ENCODE measurements around the gene HIPK3.
"Not testable (repeated sequence)": the region's sequence is repeated elsewhere in the genome, so short reads cannot be mapped to it uniquely, and the experiment has no call there.

HIPK3 gene

DNA sequence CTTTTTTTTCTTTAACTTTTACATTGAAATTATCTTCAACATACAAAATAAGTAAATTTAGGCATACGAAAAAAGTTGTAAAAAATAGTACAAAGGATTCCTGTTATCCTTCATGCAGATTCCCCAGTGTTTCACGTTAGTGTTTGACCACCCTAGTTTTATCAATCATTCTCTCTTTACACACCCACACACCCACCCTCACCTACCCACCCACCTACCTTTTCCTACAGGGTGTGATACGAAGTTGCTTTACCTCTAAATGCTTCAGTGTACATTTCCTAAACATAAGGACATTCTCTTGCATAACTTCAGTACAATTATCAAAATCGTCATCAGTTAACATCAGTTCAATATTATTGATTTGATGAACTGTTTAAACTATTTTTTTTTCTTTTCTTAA, 37.0 kb downstream of the HIPK3 start:
- H3K9me3 ChIP-seq (ENCODE audit: control insufficient read depth, low read length), result no peaks in the 10 kb centered on the region
- H3K4me1 ChIP-seq, result peaks cover 7% of the 10 kb centered on the region
- peaks cover 39% of the 10 kb centered on the region for H3K79me2 ChIP-seq

DNA sequence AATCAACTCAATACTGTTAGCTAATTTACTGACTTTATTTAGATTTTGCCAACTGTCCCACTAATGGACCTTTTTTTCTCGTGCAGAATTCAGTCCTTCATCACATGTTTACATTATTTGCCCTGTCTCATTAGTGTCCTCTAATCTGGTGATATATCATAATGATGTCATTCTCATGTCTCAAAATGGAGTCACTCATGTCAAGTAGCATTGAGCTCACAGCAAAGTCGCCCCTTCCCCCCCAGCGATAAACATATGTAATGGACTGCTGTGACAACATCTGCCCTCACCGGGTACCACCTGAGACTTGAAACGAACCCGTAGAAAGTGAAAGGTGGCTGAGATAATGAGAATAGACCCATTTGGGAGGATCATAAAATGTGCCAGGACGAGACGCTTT, 37.6 kb downstream of the HIPK3 start:
- Histone ChIP-seq H2AFZ (no peak overlapping the region), H3K27ac (no peak overlapping the region), H3K9ac (no peak overlapping the region), H3K36me3 (ENCODE audit: control insufficient read depth, insufficient read depth, low read length) (no peaks in the 10 kb centered on the region), H3K79me2 (peaks cover 42% of the 10 kb centered on the region), H3K4me2 (ENCODE audit: low read length) (no peak overlapping the region), H3K9me3 (ENCODE audit: control insufficient read depth, low read length) (no peaks in the 10 kb centered on the region), H3K27me3 (ENCODE audit: control insufficient read depth, insufficient read depth, low read length) (no peaks in the 10 kb centered on the region), H3K4me1 (peaks cover 7% of the 10 kb centered on the region), H3K4me3 (ENCODE audit: low read depth, low read length) (no peak overlapping the region)
- TF ChIP-seq, protein P1, sequence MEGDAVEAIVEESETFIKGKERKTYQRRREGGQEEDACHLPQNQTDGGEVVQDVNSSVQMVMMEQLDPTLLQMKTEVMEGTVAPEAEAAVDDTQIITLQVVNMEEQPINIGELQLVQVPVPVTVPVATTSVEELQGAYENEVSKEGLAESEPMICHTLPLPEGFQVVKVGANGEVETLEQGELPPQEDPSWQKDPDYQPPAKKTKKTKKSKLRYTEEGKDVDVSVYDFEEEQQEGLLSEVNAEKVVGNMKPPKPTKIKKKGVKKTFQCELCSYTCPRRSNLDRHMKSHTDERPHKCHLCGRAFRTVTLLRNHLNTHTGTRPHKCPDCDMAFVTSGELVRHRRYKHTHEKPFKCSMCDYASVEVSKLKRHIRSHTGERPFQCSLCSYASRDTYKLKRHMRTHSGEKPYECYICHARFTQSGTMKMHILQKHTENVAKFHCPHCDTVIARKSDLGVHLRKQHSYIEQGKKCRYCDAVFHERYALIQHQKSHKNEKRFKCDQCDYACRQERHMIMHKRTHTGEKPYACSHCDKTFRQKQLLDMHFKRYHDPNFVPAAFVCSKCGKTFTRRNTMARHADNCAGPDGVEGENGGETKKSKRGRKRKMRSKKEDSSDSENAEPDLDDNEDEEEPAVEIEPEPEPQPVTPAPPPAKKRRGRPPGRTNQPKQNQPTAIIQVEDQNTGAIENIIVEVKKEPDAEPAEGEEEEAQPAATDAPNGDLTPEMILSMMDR (IDR thresholded peaks at IDR 0.05), result no peak

More for the DNA sequence above, 37.0 kb downstream of the HIPK3 start:
- H2AFZ ChIP-seq, result no peak overlapping the region
- TF ChIP-seq, protein P1 (IDR thresholded peaks at IDR 0.05), result no peak
- no peak overlapping the region for H3K4me2 ChIP-seq (ENCODE audit: low read length)
- H3K27me3 ChIP-seq (ENCODE audit: control insufficient read depth, insufficient read depth, low read length), result no peaks in the 10 kb centered on the region
- H3K36me3 ChIP-seq (ENCODE audit: control insufficient read depth, insufficient read depth, low read length), result no peaks in the 10 kb centered on the region
- H3K27ac ChIP-seq, result no peak overlapping the region
- H3K9ac ChIP-seq, result no peak overlapping the region
- no peak overlapping the region for H3K4me3 ChIP-seq (ENCODE audit: low read depth, low read length)

GRCh38 chr11:33296695-33297094, 39.5 kb downstream of the HIPK3 start:
- H3K36me3 ChIP-seq (ENCODE audit: control insufficient read depth, insufficient read depth, low read length), result no peaks in the 10 kb centered on the region
- no peaks in the 10 kb centered on the region for H3K27me3 ChIP-seq (ENCODE audit: control insufficient read depth, insufficient read depth, low read length)
- no peak overlapping the region for H3K4me3 ChIP-seq (ENCODE audit: low read depth, low read length)
- H3K79me2 ChIP-seq, result peaks cover 44% of the 10 kb centered on the region
- H3K27ac ChIP-seq, result no peak overlapping the region
- TF ChIP-seq, protein P1 (IDR thresholded peaks at IDR 0.05), result no peak
- no peak overlapping the region for H3K9ac ChIP-seq
- H3K4me2 ChIP-seq (ENCODE audit: low read length), result no peak overlapping the region
- H2AFZ ChIP-seq, result no peak overlapping the region
- H3K4me1 ChIP-seq, result peaks cover 6% of the 10 kb centered on the region
- H3K9me3 ChIP-seq (ENCODE audit: control insufficient read depth, low read length), result no peaks in the 10 kb centered on the region

DNA sequence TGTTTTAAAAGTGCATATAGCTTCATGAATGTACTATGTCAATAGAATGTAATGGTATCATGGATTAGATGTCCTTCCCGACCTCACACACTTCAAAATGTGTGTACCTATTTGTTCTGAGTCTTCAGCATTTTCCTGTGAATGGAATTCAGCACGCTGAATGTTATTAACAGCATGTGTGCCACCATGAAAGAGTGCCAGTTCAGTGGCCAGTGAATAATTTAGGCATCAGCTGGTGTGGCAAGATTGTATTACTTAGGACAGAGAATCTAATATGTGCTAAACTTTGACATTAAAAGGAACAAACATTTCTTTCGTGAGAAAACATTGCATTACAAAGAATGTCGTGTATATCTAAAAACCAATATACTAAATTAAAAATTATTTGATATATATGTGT, 46.4 kb downstream of the HIPK3 start:
- Histone ChIP-seq H3K27me3 (ENCODE audit: control insufficient read depth, insufficient read depth, low read length) (no peaks in the 10 kb centered on the region), H3K4me2 (ENCODE audit: low read length) (no peak overlapping the region), H3K4me3 (ENCODE audit: low read depth, low read length) (no peak overlapping the region), H3K9ac (no peak overlapping the region), H3K79me2 (peaks cover 27% of the 10 kb centered on the region), H3K4me1 (no peaks in the 10 kb centered on the region), H3K27ac (no peak overlapping the region), H2AFZ (no peak overlapping the region), H3K36me3 (ENCODE audit: control insufficient read depth, insufficient read depth, low read length) (no peaks in the 10 kb centered on the region), H3K9me3 (ENCODE audit: control insufficient read depth, low read length) (no peaks in the 10 kb centered on the region)
- TF ChIP-seq, protein P1 (IDR thresholded peaks at IDR 0.05), result no peak

DNA sequence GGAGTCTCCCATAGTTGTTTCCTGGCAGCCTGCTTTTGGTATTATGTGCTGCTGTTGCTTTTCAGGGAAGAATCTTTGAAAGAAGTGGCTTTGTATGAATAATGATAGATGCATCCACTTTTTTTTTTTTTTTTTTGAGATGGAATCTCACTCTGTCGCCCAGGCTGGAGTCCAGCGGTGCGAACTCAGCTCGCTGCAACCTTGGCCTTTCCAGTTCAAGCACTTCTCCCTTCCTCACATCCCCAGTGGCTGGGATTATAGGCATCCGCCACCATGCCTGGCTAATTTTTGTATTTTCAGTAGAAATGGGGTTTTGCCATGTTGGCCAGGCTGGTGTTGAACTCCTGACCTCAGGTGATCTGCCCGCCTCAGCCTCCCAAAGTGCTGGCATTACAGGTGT, 49.6 kb downstream of the HIPK3 start:
- H3K36me3 ChIP-seq (ENCODE audit: control insufficient read depth, insufficient read depth, low read length); H3K27me3 ChIP-seq (ENCODE audit: control insufficient read depth, insufficient read depth, low read length); H3K9ac ChIP-seq; H3K27ac ChIP-seq; H3K9me3 ChIP-seq (ENCODE audit: control insufficient read depth, low read length); H3K4me3 ChIP-seq (ENCODE audit: low read depth, low read length); H2AFZ ChIP-seq; H3K4me2 ChIP-seq (ENCODE audit: low read length); H3K4me1 ChIP-seq: not testable (repeated sequence)
- peaks cover 33% of the 10 kb centered on the region for H3K79me2 ChIP-seq
